Right forelimb (tissue), 1 donor: ENCODE data around the gene KMT5C.

Experiments
- DNase-seq: peaks from one replicate; pipeline ENCODE4 v3.0.0-alpha.2; 2018

The KMT5C gene

DNA sequence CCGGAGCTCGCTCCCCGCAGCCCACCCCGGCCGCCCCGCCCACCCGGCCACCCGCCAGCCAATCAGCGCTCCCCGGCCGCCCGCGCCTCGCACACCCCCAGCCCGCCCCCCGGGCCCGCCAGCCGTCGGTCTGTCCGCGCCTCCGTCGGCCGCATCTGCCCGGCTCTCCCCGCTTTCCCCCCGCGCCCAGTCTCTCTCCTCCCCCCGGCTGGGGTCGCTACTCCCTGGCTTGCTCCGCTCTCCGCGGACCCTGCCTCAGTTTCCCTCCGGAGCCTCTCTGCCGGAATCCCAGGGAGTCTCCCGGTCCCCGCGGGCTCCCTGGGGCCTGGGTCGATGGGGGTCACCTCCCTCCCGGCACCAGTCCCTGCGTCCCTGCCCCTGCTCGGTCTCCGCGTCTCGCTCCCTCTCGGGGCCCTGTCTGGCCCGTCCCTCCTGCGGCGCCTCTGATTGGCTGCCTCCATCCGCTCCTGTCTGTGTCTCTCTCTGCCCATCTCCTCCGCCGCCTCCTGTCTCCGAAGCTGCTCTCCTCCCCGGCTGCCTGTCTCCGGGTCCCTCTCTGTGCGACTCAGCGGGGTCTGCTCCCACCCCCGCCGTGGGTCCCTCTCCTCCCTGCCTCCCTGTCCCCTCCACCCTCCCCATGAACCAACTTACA lies 30.1 kb downstream of the KMT5C start:
- no peak for DNase-seq

DNA sequence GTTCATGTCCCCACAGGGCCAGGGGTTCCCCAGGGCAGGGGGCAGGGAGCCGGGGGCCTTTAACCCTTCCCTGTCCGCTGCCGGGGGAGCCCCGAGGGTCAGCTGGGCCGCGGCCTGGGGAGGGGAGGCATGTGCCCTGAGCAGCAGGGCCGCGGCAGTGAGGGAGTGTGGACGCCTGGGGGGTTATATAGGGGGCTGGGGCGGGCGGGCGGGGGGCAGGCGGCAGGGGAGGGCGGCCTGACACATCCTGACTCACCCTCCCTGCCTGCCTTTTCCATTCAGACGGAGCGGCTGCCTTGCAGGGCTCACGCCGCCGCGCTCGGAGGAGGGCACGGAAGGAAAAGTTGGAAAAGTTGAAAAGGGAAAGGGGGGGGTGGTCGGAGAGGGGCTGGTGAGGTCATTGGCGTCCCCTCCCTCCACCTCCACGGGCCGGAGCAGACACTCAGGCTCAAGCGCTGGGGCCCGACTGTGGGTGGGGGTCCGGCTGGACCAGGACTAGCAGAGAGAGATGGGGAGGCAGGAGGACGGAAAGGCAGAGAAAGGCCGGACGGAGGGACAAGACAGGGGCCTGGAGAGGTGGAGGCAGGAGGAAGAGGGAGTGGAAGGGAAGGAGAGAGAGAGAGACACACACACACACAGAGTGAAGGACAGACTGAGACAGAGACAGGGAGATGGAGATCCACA lies 30.8 kb downstream of the KMT5C start, which contains the start of gene IL11:
TSS of gene IL11 (minus strand) at position 159 of the 684 bp plus-strand sequence. CDS start at position 6, 153 bp downstream.
- no peak for DNase-seq

DNA sequence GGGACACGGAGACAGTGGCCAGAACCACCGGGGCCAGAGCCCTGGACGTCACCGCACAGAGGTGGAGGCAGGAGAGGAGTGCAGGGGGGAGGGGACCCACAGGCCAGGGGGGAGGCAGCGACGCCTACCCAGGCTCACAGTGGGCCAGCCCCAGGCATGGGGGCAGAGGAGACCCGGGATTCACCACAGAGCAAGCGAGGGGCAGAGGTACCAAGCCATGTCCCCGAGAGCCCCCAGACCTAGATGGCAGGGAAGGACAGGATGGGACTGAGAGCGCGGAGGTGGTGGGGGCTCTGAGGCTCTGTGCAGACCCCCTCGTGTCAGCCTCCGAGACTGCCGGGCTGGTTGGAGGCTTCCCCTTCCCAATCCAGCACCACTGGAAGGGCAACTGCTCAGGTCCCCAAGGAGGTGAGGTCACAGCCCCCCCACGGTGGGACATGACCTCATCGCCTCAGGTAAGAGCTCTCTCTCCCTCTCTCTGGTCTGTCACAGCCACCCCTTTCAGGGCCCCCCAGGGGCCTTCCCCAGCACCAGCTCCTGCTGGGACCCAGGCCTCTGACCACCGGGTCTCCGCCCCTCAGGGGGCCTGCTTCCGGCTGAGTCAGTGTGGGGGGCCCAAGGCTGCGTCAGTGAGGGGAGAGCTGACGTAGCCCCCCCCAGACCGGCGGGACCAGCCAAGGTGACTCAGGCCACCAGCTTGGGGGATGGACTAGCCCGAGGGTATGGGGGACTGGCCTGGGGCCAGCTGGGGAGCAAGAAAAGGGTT lies 32.8 kb downstream of the KMT5C start:
- no peak for DNase-seq

DNA sequence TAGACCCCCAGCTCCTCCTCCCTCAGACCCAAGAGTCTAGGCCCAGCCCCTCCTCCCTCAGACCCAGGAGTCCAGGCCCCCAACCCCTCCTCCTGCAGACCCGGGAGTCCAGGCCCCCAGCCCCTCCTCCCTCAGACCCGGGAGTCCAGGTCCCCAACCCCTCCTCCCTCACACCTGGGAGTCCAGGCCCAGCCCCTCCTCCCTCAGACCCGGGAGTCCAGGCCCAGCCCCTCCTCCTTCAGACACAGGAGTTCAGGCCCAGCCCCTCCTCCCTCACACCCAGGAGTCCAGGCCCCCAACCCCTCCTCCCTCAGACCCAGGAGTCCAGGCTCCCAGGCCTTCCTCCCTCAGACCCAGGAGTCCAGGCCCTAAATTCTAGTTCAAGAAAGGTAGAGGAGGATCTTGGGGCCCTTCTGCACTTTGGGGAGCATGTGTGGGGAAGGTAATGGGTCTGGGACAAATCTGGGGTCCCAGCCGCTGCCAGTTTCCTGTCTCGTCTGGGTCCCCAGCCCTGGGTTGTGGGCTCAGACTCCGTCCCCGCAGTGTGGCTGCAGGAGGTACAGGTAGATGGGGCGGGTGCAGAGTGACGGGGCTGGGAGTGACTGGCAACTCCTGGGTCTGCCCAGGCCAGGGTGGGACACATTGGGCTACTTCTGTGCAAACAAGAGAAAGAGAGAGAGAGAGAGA lies 33.8 kb downstream of the KMT5C start:
- DNase-seq, result no peak

DNA sequence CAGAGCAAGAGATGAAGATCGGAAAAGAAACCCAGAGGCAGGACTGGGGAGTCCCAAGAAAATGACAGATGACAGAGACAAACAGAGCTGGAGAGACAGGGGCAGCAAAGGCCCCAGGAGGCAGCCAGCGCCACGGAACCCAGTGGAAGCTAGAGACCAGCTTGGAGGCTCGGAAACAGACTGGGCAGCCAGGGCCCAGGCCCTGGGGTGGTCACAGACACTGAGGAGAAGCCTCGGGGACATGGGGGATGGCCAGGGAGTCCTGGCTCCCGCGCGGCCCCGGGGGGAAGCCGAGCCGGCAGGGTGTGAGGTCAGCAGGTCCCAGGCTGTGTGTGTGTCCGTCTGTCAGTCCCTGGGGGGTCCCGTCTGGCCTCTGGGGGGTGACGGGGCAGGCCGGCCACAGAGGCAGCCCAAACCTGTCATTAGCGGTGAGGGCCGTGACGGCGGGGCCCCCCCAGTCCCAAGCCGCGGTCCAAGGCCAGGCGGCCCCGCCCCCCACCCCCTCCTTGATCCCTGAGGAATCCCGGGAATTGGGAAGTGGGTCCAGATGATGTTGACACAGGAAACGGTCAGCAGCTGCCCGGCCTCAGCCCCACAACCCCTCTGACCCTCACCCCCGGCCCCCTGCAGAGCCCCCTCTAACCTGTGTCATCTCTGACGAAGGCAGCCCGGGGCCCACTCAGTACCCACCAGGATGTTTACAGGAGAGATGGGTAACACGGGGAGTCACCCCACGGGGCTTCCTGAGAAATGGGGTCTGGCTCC lies 34.5 kb downstream of the KMT5C start:
- no peak for DNase-seq

DNA sequence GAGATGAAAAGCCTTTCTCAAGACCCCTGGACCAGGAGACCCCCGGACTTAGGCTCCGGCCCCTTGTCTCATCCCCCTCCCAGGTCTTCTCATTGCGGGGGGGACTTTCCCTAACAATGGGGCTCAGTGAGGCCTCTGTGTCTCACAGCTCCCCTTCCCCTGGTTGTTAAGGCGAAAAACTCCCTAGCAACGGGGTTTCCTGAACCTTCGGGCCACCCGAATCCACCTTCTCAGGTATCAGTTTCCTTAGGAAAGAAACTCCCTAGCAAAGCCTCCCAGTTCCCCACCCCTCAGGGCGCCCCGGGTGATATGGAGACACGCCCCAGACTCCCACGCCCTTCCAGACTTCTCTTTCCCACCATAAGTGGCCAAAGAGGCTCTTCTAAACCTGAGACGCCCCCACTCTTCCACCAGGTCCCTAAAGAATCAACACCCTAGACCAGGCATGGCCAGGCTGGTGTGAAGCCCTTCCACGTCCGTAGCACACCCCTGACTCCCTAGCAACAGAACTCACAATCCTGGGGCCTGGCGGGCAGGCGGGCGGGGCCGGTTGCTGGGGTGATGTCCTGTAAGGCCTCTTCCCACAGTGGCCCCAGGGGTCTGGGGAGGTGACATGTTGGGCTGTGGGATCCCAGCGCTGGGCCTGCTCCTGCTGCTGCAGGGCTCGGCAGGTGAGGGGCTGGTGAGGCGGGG lies 36.7 kb downstream of the KMT5C start, which contains the start of gene TMEM190:
TSS of gene TMEM190 (plus strand) at position 586 of the 693 bp plus-strand sequence. CDS start at position 614, 28 bp downstream.
- no peak for DNase-seq

DNA sequence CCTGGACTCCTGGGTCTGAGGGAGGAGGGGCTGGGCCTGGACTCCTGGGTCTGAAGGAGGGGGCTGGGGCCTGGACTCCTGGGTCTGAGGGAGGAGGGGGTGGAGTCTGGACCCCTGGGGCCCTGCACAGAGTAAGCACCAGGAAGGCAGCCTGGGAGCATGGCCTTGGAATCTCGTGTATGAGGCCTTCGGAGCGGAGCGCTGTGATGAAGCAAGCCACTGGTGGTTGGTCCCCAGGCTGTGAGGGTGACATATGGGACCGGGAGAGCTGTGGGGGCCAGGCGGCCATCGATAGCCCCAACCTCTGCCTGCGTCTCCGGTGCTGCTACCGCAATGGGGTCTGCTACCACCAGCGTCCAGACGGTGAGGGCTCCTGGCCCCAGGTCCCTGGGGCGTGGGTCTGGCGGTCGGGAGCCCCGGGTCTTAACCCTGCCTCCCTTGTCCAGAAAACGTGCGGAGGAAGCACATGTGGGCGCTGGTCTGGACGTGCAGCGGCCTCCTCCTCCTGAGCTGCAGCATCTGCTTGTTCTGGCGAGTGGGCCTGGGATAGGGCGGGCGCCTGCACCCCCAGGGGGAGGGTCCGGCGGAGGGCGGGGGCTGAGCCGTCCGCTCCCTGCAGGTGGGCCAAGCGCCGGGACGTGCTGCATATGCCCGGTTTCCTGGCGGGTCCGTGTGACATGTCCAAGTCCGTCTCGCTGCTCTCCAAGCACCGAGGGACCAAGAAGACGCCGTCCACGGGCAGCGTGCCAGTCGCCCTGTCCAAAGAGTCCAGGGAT lies 37.9 kb downstream of the KMT5C start:
- peak; percentile 55 for DNase-seq

DNA sequence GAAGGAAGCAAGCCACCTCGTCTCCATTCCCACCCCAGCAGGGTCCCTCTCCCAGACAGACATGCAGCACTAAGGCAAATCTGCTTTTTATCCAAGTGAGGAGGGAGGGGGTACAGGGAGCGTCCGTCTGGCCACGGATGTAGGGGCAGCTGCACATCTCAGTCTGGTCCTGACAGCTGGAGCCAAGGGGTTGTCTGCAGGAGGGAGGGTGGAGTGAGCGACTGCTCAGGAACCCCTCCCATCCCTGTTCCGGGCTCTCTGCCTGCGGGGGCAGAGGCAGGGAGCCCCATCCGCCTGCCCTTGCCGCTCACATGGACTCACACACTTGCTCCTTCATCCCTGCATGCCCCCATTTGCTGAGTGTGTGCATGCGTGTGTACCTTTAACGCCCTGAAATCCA lies 39.5 kb downstream of the KMT5C start:
- peak; percentile 60 for DNase-seq

DNA sequence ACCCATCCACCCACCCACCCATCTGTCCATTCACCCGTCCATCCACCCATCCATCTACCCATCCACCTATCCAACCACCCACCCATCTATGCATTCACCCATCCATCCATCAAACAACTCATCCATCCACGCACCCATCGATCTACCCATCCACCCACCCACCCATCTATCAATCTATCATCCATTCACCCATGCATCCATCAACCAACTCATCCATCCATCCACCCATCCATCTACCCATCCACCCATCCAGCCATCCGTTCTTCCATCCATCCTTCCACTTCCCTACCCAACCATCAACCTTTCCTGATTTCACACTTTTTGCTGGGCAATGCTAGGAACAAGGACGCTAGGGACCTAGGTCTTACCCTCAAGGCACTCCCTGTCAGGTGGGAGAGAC lies 42.3 kb downstream of the KMT5C start:
- no peak for DNase-seq

DNA sequence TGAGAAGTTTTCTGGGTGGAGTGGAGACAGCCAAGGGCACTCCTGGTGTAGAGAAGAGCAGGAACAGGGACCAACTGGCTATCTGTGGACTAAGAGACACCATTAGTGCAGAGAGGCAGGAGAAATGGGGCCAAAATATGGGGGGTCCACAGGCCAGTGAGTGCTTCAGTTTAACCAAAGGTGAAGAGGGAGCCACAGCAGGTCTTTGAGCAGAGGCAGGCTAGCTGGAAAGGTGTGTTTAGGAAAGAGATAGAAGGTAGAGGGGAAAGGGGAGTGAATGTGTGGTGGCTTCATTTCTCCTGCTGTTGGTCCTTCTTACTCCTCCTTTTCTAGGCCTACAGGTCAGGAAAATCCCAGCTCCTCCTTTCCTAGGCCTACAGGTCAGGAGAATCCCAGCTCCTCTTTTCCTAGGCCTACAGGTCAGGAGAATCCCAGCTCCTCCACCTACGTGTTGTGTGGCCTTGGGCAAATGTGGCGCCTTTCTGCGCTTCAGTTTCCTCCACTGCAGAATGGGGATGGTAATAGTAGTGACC lies 42.9 kb downstream of the KMT5C start:
- no peak for DNase-seq

DNA sequence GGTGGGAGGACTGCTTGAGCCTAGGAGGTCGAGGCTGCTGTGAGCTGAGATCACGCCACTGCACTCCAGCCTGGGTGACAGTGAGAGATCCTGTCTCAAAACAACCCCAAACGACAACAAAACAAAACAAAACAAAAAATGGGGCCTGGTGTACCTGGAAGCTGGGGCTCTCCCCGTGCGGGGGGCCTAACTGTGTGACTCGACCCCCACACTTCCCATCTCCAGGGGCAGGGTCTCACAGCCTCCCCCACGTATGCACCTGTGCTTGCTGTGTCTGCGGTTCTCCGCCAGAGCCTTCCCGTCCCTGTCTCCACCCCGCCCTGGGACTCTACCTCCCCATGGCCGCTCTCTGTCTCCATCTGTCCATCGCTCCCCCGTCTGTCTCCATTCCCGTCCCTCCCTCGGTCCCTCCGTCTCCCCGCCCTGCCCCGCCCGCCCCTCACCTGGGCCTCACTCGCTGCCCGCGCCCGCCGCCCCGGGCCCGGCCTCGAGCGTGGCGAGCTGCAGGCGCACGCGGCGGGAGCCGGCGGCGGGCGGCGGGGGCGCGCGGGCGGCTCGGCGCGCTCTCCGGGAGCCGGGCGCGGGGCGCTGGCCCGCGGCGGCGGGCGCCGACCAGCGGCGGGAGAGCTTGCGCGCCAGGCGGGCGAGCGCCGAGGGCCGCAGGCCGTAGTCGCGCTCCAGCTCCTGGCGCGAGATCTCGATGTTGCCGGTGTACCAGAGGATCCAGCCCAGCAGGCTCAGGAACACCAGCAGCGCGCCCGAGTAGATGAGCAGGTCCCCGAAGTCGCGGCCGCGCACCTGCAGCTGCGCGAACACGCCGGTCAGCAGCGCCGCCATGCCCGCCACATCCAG lies 43.8 kb downstream of the KMT5C start:
- DNase-seq, result peak; percentile 72

DNA sequence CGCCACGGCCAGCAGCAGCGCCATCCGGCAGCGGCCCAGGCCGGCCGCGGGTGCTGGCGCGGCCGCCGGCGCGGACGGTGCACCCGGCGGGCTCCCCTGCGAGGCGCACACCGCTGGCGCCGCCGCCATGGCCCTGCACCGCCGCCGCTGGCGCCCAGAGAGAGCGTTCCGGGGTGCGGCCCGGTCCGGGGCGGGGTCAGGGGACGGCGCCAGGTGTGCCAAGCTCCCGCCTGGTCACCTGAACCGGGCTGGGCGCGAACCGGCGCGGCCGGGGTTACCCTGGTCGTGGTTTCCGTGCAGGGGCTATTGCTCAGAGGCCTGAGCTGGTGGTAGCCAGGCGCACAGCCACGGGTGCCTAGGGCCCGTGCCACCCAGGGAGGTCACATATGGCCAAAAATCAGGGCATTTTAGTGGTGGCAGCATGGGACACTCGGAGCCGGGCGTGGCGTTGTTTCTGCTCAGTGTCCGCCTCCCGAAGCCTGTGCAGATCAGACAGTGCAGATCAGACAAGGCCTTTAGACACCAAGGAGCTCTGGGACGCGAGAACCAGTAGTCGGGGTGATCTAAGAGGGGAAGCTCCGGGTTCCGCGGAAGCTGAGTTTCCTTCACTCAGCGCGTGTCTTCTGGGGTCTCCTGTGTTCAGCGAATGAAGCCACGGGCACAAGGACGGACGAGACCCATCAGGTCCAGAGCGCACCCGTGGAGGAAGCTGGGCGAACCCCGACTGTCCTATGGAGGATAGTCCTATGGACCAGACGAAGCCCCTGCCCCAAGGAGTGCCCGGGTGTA lies 44.6 kb downstream of the KMT5C start, which contains the start of gene TMEM238:
TSS of gene TMEM238 (minus strand) at position 162 of the 789 bp plus-strand sequence. CDS start at position 129, 33 bp downstream.
- peak; percentile 52 for DNase-seq

DNA sequence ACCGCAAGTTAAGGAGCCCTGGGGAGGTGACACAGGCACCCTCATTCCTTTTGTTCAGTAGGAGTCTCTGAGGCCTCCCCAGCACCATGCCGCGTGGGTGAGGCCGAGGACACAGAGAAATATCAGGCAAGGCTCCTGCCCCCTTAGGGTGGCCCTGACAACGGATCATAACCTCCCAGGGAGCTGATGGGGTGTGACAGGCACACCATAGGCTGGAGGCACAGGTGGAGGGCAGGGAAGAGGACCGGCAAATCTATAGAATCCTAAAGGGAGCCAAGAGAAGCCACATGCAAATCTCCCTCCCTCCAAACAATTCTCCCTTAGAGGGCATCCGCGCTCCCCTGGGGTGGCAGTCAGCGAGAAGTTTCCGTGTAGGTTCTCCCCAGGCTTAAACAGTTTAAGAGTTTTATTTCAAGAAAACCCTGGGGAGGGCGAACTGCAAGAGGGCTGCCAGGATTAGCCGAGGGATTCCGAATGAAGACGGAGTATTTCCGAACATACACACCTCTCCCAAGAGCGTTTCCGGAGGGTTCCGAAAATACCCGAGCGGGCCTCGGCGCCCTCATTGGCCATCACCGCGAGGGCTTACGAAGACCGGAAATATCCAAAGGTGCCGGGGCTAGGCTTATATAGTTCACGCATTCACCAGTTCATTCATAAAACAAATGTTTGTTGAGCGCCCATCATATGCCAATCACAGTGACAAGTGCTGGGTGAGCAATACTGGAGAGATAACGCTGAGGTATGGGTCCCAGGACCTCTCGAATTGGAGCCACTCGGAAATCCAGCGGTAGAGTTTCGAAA lies 45.4 kb downstream of the KMT5C start:
- DNase-seq, result peak; percentile 96

DNA sequence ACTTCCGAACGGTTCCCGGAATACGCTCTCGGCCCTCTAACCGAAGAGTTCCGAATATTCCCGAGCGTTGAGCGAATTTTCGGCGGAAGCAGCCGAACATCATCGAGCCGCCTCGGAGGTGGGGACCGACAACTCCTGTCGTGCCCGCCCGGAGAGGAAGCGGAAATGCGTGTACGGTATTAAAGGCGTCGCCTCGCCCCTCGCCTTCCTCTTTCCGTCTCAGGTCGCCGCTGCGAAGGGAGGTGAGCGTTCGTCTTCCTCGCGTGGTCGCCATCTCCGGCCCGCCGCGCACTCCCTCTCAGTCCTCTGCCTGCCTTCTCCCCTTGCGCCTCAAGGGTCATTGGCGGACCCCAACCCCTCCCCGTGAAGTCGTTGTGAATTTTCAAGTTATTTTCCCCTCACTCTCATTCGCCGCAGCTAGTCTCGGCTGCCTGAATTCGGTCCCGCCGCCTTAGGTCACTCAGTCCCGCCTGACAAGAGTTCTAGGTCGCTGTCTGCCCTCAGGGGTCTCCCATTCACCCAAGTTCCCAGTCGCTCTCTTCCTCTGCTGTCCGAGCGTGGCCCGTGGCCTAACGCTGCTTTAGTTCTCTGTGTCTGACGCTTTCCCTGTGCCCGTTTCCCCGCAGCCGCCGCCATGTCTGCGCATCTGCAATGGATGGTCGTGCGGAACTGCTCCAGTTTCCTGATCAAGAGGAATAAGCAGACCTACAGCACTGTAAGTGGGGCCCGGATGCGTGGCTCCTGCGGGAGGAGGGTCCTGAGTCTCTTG lies 46.2 kb downstream of the KMT5C start, which contains the start of gene RPL28:
TSS of gene RPL28 (plus strand) at position 209 of the 769 bp plus-strand sequence. CDS start at position 635, 426 bp downstream.
- peak; percentile 98 for DNase-seq

DNA sequence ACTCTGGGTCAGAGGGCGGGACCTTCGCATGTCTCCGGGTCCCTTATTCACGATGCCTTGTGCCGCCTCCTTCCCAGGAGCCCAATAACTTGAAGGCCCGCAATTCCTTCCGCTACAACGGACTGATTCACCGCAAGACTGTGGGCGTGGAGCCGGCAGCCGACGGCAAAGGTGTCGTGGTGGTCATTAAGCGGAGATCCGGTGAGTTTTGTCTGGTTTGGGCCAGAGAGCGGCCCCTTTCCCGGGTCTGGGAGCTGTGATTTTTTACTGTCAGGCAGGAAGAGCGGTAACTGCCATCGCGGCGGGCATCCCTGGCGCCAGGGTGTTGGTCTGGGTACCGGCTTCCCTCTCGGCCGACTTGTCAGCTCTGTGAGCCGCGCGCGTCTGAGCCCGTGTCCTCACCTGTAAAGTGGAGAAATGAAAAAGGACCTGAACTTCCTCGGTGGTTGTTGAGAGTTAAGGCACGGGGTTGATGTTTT lies 46.9 kb downstream of the KMT5C start:
- DNase-seq, result no peak

DNA sequence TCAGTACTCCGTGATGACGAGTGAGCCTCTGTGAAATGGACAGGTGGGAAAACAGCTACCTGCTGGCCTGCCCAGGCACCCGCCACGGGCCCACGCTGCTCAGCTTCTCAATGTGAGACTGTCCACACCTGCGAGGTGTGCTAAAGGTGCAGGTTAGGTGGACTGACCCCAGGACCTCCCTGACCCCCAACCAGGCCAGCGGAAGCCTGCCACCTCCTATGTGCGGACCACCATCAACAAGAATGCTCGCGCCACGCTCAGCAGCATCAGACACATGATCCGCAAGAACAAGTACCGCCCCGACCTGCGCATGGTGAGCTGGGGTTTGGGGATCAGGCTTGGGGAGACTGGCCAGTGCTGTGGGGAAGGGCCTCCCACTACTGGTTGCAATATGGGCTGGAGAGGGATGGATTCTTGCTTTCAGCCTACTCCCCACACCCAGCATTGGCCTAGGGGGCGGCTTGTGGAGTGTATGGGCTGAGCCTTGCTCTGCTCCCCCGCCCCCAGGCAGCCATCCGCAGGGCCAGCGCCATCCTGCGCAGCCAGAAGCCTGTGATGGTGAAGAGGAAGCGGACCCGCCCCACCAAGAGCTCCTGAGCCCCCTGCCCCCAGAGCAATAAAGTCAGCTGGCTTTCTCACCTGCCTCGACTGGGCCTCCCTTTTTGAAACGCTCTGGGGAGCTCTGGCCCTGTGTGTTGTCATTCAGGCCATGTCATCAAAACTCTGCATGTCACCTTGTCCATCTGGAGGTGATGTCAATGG lies 48.2 kb downstream of the KMT5C start:
- DNase-seq, result no peak
